WTC11 (cell line): ENCODE measurements around the gene CDKL5. TPM values are rescaled to one million over a fixed set of nuclear protein-coding genes. Genes with fewer than 3 reads are reported as not detected.

Source experiments
- ATAC-seq: fragments of 200-7000 bp; cut with Tn5 transposase; 2 replicates; pipeline ENCODE4 v1.10.0; 2021; ENCODE audit warnings: mild to moderate bottlenecking, moderate library complexity
- CTCF ChIA-PET: fragments of 300-600 bp; sonication (Branson Sonifier 250); formaldehyde crosslinking; loops from one replicate; lab custom pipeline; 2021; ENCODE audit warnings: antibody characterized with exemption; lab: Charles Lee
- POLR2A ChIA-PET: fragments of 350-600 bp; sonication (Branson Sonifier 250); formaldehyde crosslinking; loops from one replicate; lab custom pipeline; 2021; ENCODE audit warnings: antibody characterized with exemption; lab: Charles Lee
- DNase-seq: peaks from one replicate; pipeline ENCODE4 v3.0.0; 2021; ENCODE audit warnings: low spot score
- H3K27ac Mint-ChIP-seq: 2 replicates; pipeline ENCODE4 v1.8.0; 2021; ENCODE audit warnings: mixed read lengths
- H3K27me3 Mint-ChIP-seq: 2 replicates; pipeline ENCODE4 v1.8.0; 2021; ENCODE audit warnings: low read depth, mild to moderate bottlenecking, moderate library complexity, mixed read lengths
- H3K36me3 Mint-ChIP-seq: 2 replicates; pipeline ENCODE4 v1.8.0; 2021; ENCODE audit warnings: mixed read lengths
- H3K4me1 Mint-ChIP-seq: 2 replicates; pipeline ENCODE4 v1.8.0; 2022; ENCODE audit warnings: mixed read lengths
- H3K4me3 Mint-ChIP-seq: 2 replicates; pipeline ENCODE4 v1.8.0; 2021; ENCODE audit warnings: mild to moderate bottlenecking, moderate library complexity, mixed read lengths
- H3K9me3 Mint-ChIP-seq: 2 replicates; pipeline ENCODE4 v1.8.0; 2021; ENCODE audit warnings: mixed read lengths
- CBFB ChIP-seq: sonication (generic); formaldehyde crosslinking; IDR thresholded peaks from 2 replicates; pipeline ENCODE4 v1.8.1; 2022; ENCODE audit warnings: mild to moderate bottlenecking, low read depth, missing genetic modification reagents
- ESRRA ChIP-seq: sonication (generic); formaldehyde crosslinking; IDR thresholded peaks from 2 replicates; pipeline ENCODE4 v1.8.1; 2022; ENCODE audit warnings: mild to moderate bottlenecking, missing genetic modification reagents, borderline replicate concordance
- FOXJ3 ChIP-seq: sonication (generic); formaldehyde crosslinking; IDR thresholded peaks from 2 replicates; pipeline ENCODE4 v1.9.0; 2021; ENCODE audit warnings: missing genetic modification reagents, mild to moderate bottlenecking, borderline replicate concordance
- KAT7 ChIP-seq: sonication (generic); formaldehyde crosslinking; IDR thresholded peaks from 2 replicates; pipeline ENCODE4 v1.8.1; 2023; ENCODE audit warnings: missing genetic modification reagents, mild to moderate bottlenecking, borderline replicate concordance
- NFE2L1 ChIP-seq: sonication (generic); formaldehyde crosslinking; IDR thresholded peaks from 2 replicates; pipeline ENCODE4 v1.8.1; 2023; ENCODE audit warnings: missing genetic modification reagents
- NR2C2 ChIP-seq: sonication (generic); formaldehyde crosslinking; IDR thresholded peaks from 2 replicates; pipeline ENCODE4 v1.8.0; 2022; ENCODE audit warnings: mild to moderate bottlenecking, missing genetic modification reagents
- NR3C1 ChIP-seq: sonication (generic); formaldehyde crosslinking; conservative IDR thresholded peaks from 2 replicates; pipeline ENCODE4 v1.8.1; 2023; ENCODE audit warnings: low read depth, mild to moderate bottlenecking, missing genetic modification reagents
- SMAD3 ChIP-seq: sonication (generic); formaldehyde crosslinking; IDR thresholded peaks from 2 replicates; pipeline ENCODE4 v1.8.0; 2022; ENCODE audit warnings: missing genetic modification reagents, mild to moderate bottlenecking, borderline replicate concordance
- TEAD4 ChIP-seq: sonication (generic); formaldehyde crosslinking; IDR thresholded peaks from 2 replicates; pipeline ENCODE4 v1.8.0; 2022; ENCODE audit warnings: mild to moderate bottlenecking, missing genetic modification reagents
- ZNF219 ChIP-seq: sonication (generic); formaldehyde crosslinking; IDR thresholded peaks from 2 replicates; pipeline ENCODE4 v1.8.0; 2023; ENCODE audit warnings: missing genetic modification reagents, mild to moderate bottlenecking, borderline replicate concordance
- ZNF263 ChIP-seq: sonication (generic); formaldehyde crosslinking; IDR thresholded peaks from 2 replicates; pipeline ENCODE4 v1.8.1; 2022; ENCODE audit warnings: low read depth, mild to moderate bottlenecking, moderate library complexity, missing genetic modification reagents
- total RNA-seq: library from RNA; stranded (reverse); gene quantifications from 3 replicates; pipeline ENCODE4 v1.2.3, GENCODE V29; 2021
- TF ChIP-seq, protein P1 (sequence below): sonication (generic); formaldehyde crosslinking; IDR thresholded peaks from 2 replicates; pipeline ENCODE4 v1.8.0; 2022; ENCODE audit warnings: mild to moderate bottlenecking, missing genetic modification reagents
- TF ChIP-seq, protein P2 (sequence below): sonication (generic); formaldehyde crosslinking; IDR thresholded peaks from 2 replicates; pipeline ENCODE4 v1.8.0; 2023; ENCODE audit warnings: missing genetic modification reagents
- TF ChIP-seq, protein P3 (sequence below): sonication (generic); formaldehyde crosslinking; conservative IDR thresholded peaks from 2 replicates; pipeline ENCODE4 v1.8.1; 2023; ENCODE audit warnings: mild to moderate bottlenecking, low read depth, missing genetic modification reagents, moderate library complexity
- TF ChIP-seq, protein P4 (sequence below): sonication (generic); formaldehyde crosslinking; IDR thresholded peaks from 2 replicates; pipeline ENCODE4 v1.8.1; 2023; ENCODE audit warnings: mild to moderate bottlenecking, moderate library complexity, missing genetic modification reagents
- TF ChIP-seq, protein P5 (sequence below): fragments of 250-450 bp; sonication (Bioruptor Pico); IDR thresholded peaks from 2 replicates; pipeline ENCODE4 v1.9.0; 2021; ENCODE audit warnings: mild to moderate bottlenecking
- TF ChIP-seq, protein P6 (sequence below): sonication (generic); formaldehyde crosslinking; IDR thresholded peaks from 2 replicates; pipeline ENCODE4 v1.8.0; 2022; ENCODE audit warnings: mild to moderate bottlenecking, missing genetic modification reagents
- TF ChIP-seq, protein P7 (sequence below): fragments of 250-450 bp; sonication (Bioruptor Pico); IDR thresholded peaks from 2 replicates; pipeline ENCODE4 v2.1.2; 2022; ENCODE audit warnings: mild to moderate bottlenecking, moderate library complexity
- TF ChIP-seq, protein P8 (sequence below): fragments of 250-450 bp; sonication (Bioruptor Pico); IDR thresholded peaks from 2 replicates; pipeline ENCODE4 v1.9.0; 2021; ENCODE audit warnings: mild to moderate bottlenecking
- TF ChIP-seq, protein P9 (sequence below): sonication (generic); formaldehyde crosslinking; IDR thresholded peaks from 2 replicates; pipeline ENCODE4 v1.8.1; 2022; ENCODE audit warnings: low read depth, missing genetic modification reagents, borderline replicate concordance

Gene CDKL5
- total RNA-seq, 1 experiment from 2014 or later = 13.6 TPM

DNA sequence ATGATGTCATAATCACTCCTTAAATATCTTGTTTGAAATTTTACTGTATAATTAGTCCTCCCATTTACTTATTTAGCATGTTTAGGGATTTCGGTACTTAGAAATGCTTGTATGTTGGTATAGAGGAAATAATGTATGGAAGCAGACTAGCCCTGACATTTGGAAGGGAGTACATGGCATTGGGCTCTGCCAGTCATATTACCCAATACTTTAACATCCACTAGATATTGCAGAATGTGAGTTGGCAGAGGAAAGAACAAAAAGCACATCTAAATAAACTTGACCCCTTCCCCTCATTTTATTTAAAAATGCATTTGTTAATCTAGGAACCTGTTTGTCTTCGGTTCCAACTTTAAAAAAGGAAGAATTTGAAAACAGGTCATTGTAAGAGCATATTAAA lies 168.7 kb downstream of the CDKL5 start (continued):
- TF ChIP-seq, protein P1, sequence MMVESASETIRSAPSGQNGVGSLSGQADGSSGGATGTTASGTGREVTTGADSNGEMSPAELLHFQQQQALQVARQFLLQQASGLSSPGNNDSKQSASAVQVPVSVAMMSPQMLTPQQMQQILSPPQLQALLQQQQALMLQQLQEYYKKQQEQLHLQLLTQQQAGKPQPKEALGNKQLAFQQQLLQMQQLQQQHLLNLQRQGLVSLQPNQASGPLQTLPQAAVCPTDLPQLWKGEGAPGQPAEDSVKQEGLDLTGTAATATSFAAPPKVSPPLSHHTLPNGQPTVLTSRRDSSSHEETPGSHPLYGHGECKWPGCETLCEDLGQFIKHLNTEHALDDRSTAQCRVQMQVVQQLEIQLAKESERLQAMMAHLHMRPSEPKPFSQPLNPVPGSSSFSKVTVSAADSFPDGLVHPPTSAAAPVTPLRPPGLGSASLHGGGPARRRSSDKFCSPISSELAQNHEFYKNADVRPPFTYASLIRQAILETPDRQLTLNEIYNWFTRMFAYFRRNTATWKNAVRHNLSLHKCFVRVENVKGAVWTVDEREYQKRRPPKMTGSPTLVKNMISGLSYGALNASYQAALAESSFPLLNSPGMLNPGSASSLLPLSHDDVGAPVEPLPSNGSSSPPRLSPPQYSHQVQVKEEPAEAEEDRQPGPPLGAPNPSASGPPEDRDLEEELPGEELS (CRISPR knock-in tag) = no peak
- TF ChIP-seq, protein P2, sequence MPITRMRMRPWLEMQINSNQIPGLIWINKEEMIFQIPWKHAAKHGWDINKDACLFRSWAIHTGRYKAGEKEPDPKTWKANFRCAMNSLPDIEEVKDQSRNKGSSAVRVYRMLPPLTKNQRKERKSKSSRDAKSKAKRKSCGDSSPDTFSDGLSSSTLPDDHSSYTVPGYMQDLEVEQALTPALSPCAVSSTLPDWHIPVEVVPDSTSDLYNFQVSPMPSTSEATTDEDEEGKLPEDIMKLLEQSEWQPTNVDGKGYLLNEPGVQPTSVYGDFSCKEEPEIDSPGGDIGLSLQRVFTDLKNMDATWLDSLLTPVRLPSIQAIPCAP (CRISPR knock-in tag) = no peak
- TF ChIP-seq CBFB (CRISPR knock-in tag) (no peak), NFE2L1 (CRISPR knock-in tag) (no peak)

DNA sequence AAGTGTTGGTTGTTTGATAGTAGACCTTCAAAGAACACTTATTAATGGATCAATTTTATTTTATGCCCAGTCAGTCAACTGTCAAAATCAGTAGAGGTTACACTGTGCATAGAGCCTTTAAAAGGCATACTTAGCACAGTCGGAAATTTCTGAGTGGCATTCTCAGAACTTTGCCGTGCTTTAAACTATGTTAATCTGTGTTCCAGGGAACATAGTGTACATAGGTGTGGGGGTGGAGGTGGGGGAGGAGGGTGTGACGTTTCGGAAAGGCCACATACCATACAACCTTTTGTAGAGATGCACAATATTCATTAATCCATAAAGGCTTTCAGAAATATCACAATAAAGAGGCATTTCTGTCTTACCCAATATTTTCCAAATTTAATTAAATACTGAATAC lies 170.7 kb downstream of the CDKL5 start:
- no peaks in the 10 kb centered on the region for H3K27me3 Mint-ChIP-seq
- ATAC-seq (no peak), DNase-seq (no peak)
- H3K9me3 Mint-ChIP-seq = no peaks in the 10 kb centered on the region
- H3K36me3 Mint-ChIP-seq = peaks cover 5% of the 10 kb centered on the region; the same call in 1 of the 2 replicates
- H3K4me1 Mint-ChIP-seq = no peaks in the 10 kb centered on the region
- H3K4me3 Mint-ChIP-seq = no peak overlapping the region
- no peak overlapping the region for H3K27ac Mint-ChIP-seq
- ChIA-PET POLR2A (no interaction called here), CTCF (no interaction called here)
- TF ChIP-seq NR2C2 (CRISPR knock-in tag) = no peak
- TF ChIP-seq, protein P3, sequence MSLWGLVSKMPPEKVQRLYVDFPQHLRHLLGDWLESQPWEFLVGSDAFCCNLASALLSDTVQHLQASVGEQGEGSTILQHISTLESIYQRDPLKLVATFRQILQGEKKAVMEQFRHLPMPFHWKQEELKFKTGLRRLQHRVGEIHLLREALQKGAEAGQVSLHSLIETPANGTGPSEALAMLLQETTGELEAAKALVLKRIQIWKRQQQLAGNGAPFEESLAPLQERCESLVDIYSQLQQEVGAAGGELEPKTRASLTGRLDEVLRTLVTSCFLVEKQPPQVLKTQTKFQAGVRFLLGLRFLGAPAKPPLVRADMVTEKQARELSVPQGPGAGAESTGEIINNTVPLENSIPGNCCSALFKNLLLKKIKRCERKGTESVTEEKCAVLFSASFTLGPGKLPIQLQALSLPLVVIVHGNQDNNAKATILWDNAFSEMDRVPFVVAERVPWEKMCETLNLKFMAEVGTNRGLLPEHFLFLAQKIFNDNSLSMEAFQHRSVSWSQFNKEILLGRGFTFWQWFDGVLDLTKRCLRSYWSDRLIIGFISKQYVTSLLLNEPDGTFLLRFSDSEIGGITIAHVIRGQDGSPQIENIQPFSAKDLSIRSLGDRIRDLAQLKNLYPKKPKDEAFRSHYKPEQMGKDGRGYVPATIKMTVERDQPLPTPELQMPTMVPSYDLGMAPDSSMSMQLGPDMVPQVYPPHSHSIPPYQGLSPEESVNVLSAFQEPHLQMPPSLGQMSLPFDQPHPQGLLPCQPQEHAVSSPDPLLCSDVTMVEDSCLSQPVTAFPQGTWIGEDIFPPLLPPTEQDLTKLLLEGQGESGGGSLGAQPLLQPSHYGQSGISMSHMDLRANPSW = no peak
- TF ChIP-seq, protein P4, sequence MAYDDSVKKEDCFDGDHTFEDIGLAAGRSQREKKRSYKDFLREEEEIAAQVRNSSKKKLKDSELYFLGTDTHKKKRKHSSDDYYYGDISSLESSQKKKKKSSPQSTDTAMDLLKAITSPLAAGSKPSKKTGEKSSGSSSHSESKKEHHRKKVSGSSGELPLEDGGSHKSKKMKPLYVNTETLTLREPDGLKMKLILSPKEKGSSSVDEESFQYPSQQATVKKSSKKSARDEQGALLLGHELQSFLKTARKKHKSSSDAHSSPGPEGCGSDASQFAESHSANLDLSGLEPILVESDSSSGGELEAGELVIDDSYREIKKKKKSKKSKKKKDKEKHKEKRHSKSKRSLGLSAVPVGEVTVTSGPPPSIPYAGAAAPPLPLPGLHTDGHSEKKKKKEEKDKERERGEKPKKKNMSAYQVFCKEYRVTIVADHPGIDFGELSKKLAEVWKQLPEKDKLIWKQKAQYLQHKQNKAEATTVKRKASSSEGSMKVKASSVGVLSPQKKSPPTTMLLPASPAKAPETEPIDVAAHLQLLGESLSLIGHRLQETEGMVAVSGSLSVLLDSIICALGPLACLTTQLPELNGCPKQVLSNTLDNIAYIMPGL (CRISPR knock-in tag) = no peak
- TF ChIP-seq ESRRA (CRISPR knock-in tag) = no peak
- TF ChIP-seq, protein P5, sequence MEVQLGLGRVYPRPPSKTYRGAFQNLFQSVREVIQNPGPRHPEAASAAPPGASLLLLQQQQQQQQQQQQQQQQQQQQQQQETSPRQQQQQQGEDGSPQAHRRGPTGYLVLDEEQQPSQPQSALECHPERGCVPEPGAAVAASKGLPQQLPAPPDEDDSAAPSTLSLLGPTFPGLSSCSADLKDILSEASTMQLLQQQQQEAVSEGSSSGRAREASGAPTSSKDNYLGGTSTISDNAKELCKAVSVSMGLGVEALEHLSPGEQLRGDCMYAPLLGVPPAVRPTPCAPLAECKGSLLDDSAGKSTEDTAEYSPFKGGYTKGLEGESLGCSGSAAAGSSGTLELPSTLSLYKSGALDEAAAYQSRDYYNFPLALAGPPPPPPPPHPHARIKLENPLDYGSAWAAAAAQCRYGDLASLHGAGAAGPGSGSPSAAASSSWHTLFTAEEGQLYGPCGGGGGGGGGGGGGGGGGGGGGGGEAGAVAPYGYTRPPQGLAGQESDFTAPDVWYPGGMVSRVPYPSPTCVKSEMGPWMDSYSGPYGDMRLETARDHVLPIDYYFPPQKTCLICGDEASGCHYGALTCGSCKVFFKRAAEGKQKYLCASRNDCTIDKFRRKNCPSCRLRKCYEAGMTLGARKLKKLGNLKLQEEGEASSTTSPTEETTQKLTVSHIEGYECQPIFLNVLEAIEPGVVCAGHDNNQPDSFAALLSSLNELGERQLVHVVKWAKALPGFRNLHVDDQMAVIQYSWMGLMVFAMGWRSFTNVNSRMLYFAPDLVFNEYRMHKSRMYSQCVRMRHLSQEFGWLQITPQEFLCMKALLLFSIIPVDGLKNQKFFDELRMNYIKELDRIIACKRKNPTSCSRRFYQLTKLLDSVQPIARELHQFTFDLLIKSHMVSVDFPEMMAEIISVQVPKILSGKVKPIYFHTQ (CRISPR knock-in tag) = no peak
- TF ChIP-seq, protein P2 (CRISPR knock-in tag) = no peak
- TF ChIP-seq, protein P6, sequence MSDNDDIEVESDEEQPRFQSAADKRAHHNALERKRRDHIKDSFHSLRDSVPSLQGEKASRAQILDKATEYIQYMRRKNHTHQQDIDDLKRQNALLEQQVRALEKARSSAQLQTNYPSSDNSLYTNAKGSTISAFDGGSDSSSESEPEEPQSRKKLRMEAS (CRISPR knock-in tag) = no peak
- TF ChIP-seq ZNF219 (CRISPR knock-in tag) = no peak
- TF ChIP-seq, protein P7, sequence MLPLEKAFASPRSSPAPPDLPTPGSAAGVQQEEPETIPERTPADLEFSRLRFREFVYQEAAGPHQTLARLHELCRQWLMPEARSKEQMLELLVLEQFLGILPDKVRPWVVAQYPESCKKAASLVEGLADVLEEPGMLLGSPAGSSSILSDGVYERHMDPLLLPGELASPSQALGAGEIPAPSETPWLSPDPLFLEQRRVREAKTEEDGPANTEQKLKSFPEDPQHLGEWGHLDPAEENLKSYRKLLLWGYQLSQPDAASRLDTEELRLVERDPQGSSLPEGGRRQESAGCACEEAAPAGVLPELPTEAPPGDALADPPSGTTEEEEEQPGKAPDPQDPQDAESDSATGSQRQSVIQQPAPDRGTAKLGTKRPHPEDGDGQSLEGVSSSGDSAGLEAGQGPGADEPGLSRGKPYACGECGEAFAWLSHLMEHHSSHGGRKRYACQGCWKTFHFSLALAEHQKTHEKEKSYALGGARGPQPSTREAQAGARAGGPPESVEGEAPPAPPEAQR = no peak
- no peak for TF ChIP-seq ZNF263 (CRISPR knock-in tag)
- TF ChIP-seq, protein P8, sequence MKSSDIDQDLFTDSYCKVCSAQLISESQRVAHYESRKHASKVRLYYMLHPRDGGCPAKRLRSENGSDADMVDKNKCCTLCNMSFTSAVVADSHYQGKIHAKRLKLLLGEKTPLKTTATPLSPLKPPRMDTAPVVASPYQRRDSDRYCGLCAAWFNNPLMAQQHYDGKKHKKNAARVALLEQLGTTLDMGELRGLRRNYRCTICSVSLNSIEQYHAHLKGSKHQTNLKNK (CRISPR knock-in tag) = no peak
- TF ChIP-seq SMAD3 (CRISPR knock-in tag) = no peak
- TF ChIP-seq, protein P9, sequence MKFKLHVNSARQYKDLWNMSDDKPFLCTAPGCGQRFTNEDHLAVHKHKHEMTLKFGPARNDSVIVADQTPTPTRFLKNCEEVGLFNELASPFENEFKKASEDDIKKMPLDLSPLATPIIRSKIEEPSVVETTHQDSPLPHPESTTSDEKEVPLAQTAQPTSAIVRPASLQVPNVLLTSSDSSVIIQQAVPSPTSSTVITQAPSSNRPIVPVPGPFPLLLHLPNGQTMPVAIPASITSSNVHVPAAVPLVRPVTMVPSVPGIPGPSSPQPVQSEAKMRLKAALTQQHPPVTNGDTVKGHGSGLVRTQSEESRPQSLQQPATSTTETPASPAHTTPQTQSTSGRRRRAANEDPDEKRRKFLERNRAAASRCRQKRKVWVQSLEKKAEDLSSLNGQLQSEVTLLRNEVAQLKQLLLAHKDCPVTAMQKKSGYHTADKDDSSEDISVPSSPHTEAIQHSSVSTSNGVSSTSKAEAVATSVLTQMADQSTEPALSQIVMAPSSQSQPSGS (CRISPR knock-in tag) = no peak
- no peak for TF ChIP-seq KAT7 (CRISPR knock-in tag)
- no peak for TF ChIP-seq FOXJ3
- no peak for TF ChIP-seq TEAD4
- no peak for TF ChIP-seq NR3C1 (CRISPR knock-in tag)
